H1 (cell line): ENCODE results near the gene MID1.

Source experiments
- FOSL1 ChIP-seq: IDR thresholded peaks from 2 replicates; pipeline ENCODE4 v1.6.1; 2011; ENCODE audit warnings: mild to moderate bottlenecking, low read depth, low read length, moderate library complexity; ENCODE audit not compliant: insufficient read depth
- PHF8 ChIP-seq: fragments of 200-600 bp; sonication (generic); conservative IDR thresholded peaks from 2 replicates; pipeline ENCODE4 v1.7.1; 2012; ENCODE audit warnings: low read depth, mild to moderate bottlenecking, inconsistent platforms, low read length, moderate library complexity
- RFX5 ChIP-seq: IDR thresholded peaks from 2 replicates; pipeline ENCODE4 v1.6.1; 2011; ENCODE audit warnings: low read depth, low read length, improper control_type of control experiment, borderline replicate concordance
- SIN3A ChIP-seq, 2 experiments: IDR thresholded peaks in 1 of 2; conservative IDR thresholded peaks in 1 of 2; 2 replicates each; pipeline ENCODE4 v1.6.1; 2011 to 2012; ENCODE audit warnings: low read length in 2 of 2, improper control_type of control experiment in 1 of 2, low read depth in 1 of 2, mild to moderate bottlenecking in 1 of 2

DNA sequence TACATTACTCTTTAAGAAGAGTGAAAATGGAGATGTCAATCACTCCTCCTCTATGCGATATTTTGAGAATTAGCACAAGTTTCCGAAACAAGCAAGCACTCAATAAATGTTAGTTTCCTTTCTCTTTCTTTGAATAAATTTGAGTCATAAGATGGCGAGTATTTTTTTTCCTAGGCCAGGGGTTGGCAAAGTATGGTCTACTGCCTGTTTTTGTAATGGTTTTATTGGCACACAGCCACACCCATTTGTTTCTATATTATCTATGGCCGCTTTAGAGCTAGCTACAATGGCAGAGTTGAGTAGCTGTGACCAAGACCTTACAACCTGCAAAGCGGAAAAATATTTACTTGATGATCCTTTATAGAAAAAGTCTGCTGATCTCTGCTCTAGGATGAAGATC is 139.5 kb downstream of the MID1 start:
- TF ChIP-seq FOSL1, result no peak
- no peak for TF ChIP-seq SIN3A (conservative IDR thresholded peaks at IDR 0.05 in 1 of 2, IDR thresholded peaks at IDR 0.05 in 1 of 2; ENCODE audit: low read depth in 1 of 2, low read length in 2 of 2)
- TF ChIP-seq RFX5, result no peak
- TF ChIP-seq PHF8, result no peak
